ENCODE data around the gene PCYOX1L. TPM values are rescaled to one million over a fixed set of nuclear protein-coding genes. Genes with fewer than 3 reads are reported as not detected.
"Not testable (repeated sequence)": the region's sequence is repeated elsewhere in the genome, so short reads cannot be mapped to it uniquely, and the experiment has no call there.

Gene PCYOX1L
- total and polyA plus RNA-seq, 8 donors: 2.1 to 13.4 (median 4.1) TPM; not detected in 1

- WGBS, 5 donors: 44 to 83% (median 76%) methylated on average over 1 of the region's 1 CpG
- peaks cover 5 to 57% (median 16%) of the 10 kb centered on the region in 4 donors for H3K4me1 ChIP-seq
- intact Hi-C loops (cut with DNase I; ENCODE audit: low total_unique reads): loop anchor here (5.0 to 10.0 kb wide), 2 partner anchors 39 to 177 kb away; no protein-coding TSS in a partner anchor
These were observed 30.1 kb downstream of the PCYOX1L start for GRCh38 chr5:149387982-149388381.

GRCh38 chr5:149388498-149389190 lies 30.8 kb downstream of the PCYOX1L start:
- peaks cover 5 to 53% (median 14%) of the 10 kb centered on the region in 4 donors for H3K4me1 ChIP-seq
- no peak for DNase-seq
- 55 to 89% (median 73%) methylated on average over 7 of the region's 7 CpGs for WGBS, 5 donors

More at GRCh38 chr5:149387982-149388381, 30.1 kb downstream of the PCYOX1L start:
- Histone ChIP-seq H3K9me3 (no peaks in the 10 kb centered on the region), H3K27me3 (no peaks in the 10 kb centered on the region), H3K36me3 (no peaks in the 10 kb centered on the region), H3K4me3 (no peak overlapping the region), H3K27ac (peak overlapping the region; percentile 51 to 94 (median 87))
- no peak for TF ChIP-seq POLR2A (IDR thresholded peaks at IDR 0.05)
- TF ChIP-seq, protein P1, sequence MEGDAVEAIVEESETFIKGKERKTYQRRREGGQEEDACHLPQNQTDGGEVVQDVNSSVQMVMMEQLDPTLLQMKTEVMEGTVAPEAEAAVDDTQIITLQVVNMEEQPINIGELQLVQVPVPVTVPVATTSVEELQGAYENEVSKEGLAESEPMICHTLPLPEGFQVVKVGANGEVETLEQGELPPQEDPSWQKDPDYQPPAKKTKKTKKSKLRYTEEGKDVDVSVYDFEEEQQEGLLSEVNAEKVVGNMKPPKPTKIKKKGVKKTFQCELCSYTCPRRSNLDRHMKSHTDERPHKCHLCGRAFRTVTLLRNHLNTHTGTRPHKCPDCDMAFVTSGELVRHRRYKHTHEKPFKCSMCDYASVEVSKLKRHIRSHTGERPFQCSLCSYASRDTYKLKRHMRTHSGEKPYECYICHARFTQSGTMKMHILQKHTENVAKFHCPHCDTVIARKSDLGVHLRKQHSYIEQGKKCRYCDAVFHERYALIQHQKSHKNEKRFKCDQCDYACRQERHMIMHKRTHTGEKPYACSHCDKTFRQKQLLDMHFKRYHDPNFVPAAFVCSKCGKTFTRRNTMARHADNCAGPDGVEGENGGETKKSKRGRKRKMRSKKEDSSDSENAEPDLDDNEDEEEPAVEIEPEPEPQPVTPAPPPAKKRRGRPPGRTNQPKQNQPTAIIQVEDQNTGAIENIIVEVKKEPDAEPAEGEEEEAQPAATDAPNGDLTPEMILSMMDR (IDR thresholded peaks at IDR 0.05): no peak
- no peak for TF ChIP-seq POLR2AphosphoS5 (IDR thresholded peaks at IDR 0.05)
- TF ChIP-seq EP300 (IDR thresholded peaks at IDR 0.05): no peak
- DNase-seq: no peak

DNA sequence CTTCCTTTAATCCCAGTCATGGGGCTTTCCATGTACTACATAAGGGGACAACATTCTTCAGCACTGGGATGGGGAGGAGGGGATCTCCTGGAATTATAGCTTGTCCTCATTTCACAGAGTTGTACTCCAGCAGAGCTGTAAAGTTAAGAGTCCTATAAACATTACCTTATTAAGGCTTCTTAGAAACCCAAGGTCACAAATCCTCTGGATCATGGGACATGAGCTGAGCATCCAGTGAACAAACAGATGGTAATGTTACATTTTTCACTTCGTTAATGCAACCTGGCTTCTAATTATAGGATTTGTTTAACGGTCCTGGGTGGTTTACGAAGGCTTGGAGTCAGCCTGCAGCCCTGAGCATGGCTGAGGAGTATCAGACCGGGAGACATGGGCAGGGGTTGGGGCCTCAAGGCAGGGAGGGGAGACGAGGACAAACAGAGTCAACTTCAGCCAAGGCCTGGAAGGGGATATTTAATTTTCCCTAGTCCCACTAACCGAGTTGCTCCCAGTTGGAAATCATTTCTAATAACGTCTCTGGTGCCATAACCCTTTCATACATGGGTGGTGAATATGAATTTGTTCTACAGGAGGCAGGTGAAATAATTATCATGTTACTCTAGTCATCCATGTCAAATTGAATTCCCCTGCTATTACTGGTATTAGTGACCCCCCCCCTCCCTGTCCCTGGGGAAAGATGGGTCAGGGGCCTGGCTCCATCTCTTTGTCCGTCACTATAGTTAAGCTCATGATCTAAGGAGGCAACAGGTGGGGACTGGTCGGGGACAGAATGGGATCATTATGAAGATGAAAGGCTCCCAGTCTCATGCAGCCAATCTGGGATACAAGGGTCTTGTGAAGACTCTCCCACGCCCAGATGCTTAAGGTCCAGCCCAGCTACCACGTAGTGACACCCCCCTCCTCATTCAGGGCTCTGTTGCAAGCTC lies 32.0 kb downstream of the PCYOX1L start:
- DNase-seq: no peak
- H3K27me3 ChIP-seq: no peaks in the 10 kb centered on the region
- no peak overlapping the region for H3K4me3 ChIP-seq
- no peaks in the 10 kb centered on the region for H3K9me3 ChIP-seq
- no peak for TF ChIP-seq POLR2A (IDR thresholded peaks at IDR 0.05)
- TF ChIP-seq, protein P1 (IDR thresholded peaks at IDR 0.05): no peak
- peak; percentile 53 to 95 (median 54) for TF ChIP-seq POLR2AphosphoS5 (IDR thresholded peaks at IDR 0.05)
- TF ChIP-seq EP300 (IDR thresholded peaks at IDR 0.05): peak; percentile 85
- H3K4me1 ChIP-seq: peaks cover 5 to 44% (median 10%) of the 10 kb centered on the region in 4 donors
- no peaks in the 10 kb centered on the region for H3K36me3 ChIP-seq
- peak overlapping the region; percentile 58 to 94 (median 87) for H3K27ac ChIP-seq
- WGBS, 5 donors: 53 to 71% (median 63%) methylated on average over 11 of the region's 11 CpGs
- intact Hi-C loops (cut with DNase I; ENCODE audit: low total_unique reads): loop anchor here (5.0 to 10.0 kb wide), 2 partner anchors 37 to 175 kb away; no protein-coding TSS in a partner anchor

More at GRCh38 chr5:149388498-149389190, 30.8 kb downstream of the PCYOX1L start:
- Histone ChIP-seq H3K9me3 (no peaks in the 10 kb centered on the region), H3K27ac (peak overlapping the region; percentile 10 to 94 (median 87)), H3K4me3 (no peak overlapping the region), H3K36me3 (no peaks in the 10 kb centered on the region), H3K27me3 (no peaks in the 10 kb centered on the region)
- TF ChIP-seq EP300 (IDR thresholded peaks at IDR 0.05) (no peak), POLR2A (IDR thresholded peaks at IDR 0.05) (no peak), POLR2AphosphoS5 (IDR thresholded peaks at IDR 0.05) (no peak)
- TF ChIP-seq, protein P1 (IDR thresholded peaks at IDR 0.05): no peak
- intact Hi-C loops (cut with DNase I; ENCODE audit: low total_unique reads): loop anchor here (5.0 to 10.0 kb wide), 2 partner anchors 39 to 176 kb away; no protein-coding TSS in a partner anchor

- H3K27me3 ChIP-seq; H3K4me3 ChIP-seq; H3K9me3 ChIP-seq; DNase-seq; H3K36me3 ChIP-seq; intact Hi-C loops (cut with DNase I; ENCODE audit: low total_unique reads): not testable (repeated sequence)
- Histone ChIP-seq H3K4me1 (peaks cover 3 to 35% (median 7%) of the 10 kb centered on the region in 4 donors), H3K27ac (peak overlapping the region in 4 of 5 donors; percentile 81 to 94 (median 87))
- WGBS, 5 donors: 75 to 92% (median 82%) methylated on average over 6 of the region's 6 CpGs
These were observed 33.2 kb downstream of the PCYOX1L start for GRCh38 chr5:149391076-149391475.

Measured in stomach (tissue), 9 donors.